NCI-H128 (cell line): Measurements from ENCODE around the gene TRMT11.
"Not testable (repeated sequence)": the region's sequence is repeated elsewhere in the genome, so short reads cannot be mapped to it uniquely, and the experiment has no call there.

Experiments used
- DNase-seq: peaks from one replicate; lab custom pipeline; 2025; ENCODE audit not compliant: unreplicated experiment; lab: John Stamatoyannopoulos, UW

TRMT11 gene

DNA sequence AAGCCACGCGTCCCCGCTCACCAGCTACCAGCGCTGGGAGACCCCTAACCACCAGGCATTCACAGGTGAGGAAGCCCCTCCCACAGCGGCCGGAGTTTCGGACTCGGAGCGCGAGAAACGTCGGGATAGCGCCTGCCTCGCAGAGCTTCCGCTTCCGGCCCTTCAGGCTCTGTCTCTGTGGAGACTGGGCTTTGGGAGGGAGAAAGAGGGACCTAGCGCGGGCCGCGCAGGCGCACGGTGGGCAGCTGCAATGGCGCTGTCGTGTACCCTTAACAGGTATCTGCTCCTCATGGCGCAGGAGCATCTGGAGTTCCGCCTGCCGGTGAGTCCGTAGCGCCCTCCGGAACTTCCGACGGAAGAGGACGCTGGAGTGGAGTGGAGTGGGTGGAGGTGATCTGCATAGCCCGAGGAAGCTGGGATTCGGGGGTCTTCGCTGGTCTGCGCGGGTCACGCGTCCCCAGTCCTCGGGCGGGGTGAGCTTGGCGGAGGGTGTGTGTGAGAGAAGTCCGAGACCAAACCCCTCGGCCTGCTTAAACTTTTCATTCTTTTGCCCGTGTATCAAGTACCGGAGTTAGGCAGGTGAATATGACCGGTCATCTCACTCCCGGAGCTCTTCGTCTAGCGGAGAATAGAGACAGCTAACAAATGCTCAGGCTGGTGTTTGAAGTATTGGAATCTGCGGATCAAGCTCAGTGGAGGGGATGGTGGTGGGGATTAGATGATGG, at the start of gene TRMT11:
Gene TRMT11, plus strand, starts transcription at position 240 of the 725 bp plus-strand sequence. Its CDS starts 11 bp downstream, at position 251.
- peak; percentile 79 for DNase-seq

DNA sequence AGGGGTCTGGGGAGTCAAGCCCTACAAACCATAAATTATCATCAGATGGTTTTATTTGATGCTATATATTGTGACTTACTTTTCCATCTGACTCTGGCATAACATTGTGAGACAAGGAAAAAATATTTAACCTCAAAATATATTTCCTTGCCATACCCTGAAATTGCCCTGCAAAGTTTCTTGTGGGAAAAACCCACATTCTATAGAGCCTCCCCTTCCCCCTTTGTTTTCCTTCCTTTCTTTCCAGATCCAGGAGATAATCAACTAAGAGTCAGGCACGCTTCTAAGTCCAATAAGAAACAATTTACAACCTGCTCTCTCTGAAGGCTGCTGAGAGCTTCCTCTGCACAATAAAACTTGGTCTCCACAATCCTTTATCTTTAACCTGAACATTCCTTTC, 47.3 kb upstream of the TRMT11 start:
- no peak for DNase-seq

DNA sequence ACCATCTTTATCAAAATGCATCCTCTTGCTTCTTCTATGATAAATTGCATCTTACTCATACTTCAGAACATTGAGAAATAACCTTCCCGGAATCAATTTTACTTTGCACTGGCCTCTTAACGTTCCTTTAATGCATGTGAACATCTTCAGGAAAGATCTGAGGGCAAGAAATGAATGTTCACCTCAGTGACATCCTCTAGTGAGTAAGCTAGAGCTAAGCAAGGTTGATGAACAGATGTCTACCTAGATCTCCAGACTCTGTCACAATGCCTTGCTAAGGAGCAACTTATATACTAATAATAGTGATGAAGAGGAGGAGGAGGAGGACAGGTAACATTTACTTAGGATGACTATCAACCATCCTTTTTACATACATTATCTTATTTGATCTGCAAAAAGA, 46.5 kb upstream of the TRMT11 start:
- no peak for DNase-seq

DNA sequence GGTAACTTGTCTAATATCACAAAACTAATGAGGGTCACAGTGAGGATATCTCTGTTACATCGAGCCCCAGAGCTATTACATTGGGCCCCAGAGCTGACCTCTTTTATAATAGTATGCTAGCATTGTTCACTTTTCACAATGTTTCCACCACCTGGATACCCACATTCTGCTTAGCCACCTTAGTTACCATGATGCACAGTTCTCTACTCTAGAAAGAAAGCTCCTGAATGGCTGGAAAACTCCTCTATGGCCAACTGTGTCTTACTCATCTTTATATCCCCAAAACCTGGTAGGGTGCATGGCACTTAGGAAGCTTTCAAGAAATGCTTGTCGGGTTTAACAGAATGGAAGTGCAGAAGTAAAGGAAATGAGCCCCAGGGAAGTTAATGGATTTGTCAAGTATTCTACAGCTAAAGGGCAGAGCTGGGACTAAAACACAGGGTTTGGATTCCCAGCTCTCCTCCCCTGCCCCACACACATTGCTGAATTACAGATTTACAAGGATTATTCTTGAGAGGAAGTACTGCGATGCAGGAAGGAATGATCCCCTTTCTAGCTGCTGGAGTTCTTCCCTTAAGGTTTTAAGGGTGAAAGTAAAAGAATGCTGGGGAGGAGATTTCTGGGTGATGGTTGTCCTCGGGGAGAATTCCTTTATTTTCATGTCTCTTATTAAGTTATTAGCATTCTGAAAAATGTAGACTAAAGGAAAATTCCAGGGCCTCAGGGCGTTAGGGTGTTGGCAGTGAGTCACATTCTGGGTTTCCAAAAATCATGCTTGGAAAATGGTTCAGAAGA, 45.9 kb upstream of the TRMT11 start:
- no peak for DNase-seq

DNA sequence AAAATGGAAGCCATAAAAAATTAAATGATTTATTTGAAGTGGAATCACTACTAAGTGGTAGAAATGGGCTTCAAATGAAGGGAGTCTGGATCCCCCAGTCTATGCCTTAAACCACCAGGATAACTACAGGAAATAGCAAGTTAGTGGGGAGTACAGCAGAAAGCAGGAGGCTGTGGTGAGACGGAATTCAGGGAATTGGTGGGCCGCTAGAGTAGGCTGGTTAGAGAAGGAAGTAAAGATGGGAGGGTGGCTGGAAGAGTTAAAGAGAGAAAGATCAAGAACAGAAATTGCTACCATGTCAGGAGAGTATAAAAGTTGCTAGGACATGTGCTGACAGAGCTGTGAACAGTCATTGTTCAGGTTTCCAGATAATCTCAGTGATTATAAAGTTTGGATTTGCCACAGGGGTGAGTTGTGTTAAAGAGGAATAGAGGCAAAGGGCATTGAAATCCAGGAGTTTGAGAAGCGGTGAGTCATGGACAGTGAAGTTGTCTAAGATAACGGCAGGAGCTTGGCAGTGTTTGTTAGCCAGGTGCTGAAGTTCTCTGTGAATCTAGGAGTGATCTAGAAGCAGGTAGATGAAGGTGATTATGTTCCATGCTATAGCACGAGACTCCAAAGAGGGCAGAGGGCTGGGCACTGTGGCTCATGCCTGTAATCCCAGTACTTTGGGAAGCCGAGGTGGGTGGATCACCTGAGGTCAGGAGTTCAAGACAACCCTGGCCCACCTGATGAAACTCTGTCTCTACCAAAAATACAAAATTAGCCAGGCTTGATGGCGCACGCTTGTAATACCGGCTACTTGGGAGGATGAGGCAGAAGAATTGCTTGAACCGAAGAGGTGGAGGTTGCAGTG, 43.4 kb upstream of the TRMT11 start:
- no peak for DNase-seq

DNA sequence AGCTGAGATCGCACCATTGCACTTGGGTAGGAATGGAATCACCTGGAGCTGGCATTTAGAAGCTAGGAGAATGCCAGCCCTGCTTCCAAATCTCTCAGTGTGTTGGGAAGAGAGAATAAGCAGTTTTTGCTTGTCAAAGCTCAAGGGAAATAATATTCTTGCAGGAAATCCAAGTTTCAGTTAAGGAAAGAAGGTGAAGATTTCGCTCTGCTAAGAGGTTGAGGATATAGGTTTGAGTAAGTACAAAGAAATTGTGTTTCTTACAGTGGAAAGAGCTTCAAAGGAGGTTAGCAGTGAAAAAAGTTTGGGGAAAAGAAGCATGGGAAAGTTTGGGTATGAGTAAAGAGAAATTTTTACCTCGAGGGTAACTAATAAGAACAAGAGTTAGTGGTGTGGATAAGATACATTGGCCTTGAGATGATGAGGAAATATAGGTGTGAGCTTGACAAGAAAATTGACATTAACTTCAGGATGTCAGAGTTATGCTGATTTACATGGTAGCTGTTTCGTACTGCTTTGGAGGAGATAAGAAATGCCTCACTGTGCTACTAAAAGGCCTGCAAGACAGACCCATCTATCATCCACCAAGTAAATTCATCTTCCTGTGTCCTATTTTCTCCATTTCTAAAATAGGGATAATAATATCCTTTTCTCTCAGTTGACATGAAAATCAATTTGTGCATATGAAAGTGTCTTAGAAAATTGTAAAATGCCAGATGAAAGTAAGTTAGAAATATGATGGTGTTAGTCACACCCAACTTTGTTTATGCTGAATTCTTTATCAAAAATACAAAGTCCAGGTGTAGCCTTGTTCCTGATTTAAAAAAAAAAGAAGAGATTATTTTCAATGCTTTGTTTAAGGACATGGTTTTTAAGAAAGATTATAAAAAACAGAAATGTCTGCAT, 42.6 kb upstream of the TRMT11 start:
- no peak for DNase-seq

DNA sequence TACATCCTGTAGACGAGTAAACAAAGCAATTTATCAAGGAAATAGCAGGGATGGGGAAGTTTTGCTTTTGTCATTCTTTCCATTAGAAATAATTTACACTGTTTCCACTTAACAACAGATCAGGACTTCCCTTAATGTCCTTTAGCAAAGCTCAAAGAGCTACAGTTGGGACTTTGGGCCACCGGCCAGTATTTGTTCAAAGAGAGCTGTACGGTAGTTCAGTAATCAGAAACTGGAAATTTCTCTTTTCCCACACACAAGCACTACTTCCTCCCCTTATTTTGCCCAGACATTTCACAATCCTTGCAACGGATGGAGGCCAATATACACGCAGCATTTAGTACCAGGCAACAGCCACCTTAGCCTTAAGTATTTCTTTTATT, 41.9 kb upstream of the TRMT11 start:
- no peak for DNase-seq

DNA sequence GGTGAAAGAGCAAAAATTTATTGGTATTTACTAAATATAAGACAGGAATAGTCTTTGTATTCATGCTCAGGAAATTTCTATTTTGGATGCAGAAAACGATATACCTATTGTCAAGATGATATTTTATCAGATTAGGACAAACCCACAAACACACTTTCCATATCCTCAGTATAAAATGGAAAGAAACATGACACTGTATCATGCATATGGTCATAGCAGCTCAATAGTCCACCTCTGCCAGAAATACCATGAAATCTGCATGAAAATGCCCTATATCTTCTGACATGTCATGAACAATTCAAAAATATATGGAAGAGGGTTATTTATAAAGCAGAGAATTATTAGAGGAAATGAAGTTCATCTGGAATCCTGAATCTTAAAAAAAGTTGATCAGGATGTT, 41.4 kb upstream of the TRMT11 start:
- no peak for DNase-seq

DNA sequence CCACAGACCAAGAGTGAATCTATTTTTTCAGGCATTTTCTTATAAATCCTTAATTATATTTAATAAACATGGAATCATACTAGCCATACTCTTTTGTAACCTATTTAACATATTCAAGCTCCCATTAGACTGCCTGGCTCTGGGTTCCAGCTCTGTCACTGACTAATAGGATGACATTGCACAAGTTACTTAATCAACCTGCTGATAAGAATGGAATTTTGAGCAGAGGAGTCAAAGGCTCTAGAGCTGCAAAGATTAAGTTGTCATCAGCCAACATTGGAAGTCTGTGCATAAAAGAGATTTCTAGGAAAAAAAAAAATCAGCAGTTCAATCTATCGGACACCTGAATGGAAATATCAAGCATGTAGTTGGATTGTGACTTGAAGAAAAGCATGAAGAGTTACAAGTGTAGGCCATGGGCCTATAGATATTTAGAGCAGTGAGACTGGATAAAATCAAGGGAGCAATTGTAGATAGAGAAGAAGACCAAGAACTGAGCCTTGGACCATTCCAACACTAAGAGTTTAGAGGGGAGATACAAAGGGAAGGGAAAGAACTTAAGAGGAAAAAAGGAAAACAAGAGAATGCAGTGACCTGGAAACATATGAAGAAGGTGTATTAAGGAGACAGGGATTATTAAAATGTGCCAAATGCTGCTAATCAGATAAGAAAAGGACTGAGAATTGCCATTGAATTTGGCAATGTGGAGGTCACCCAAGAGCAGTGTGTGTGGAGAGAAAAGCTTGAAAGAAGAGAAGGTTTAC, 40.8 kb upstream of the TRMT11 start:
- DNase-seq = no peak

DNA sequence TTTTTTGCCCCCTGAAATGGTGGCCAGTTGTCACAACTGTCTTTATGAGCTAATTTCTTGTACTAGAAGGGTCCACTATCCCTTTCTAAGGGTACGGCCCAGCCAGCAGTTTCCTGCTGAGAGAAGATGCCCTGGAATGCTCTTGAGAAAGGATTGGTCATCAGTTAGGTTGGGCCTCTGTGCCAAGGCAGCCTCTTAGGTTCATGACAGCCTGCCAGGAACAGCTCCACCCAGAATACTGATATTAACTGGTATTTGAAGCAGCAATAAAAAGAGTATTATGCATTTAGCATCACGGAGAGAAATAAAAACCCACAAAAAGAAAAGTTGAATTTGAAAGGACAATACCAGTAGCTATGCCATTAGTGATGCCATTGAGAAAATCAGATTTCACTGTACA, 38.7 kb upstream of the TRMT11 start:
- no peak for DNase-seq

DNA sequence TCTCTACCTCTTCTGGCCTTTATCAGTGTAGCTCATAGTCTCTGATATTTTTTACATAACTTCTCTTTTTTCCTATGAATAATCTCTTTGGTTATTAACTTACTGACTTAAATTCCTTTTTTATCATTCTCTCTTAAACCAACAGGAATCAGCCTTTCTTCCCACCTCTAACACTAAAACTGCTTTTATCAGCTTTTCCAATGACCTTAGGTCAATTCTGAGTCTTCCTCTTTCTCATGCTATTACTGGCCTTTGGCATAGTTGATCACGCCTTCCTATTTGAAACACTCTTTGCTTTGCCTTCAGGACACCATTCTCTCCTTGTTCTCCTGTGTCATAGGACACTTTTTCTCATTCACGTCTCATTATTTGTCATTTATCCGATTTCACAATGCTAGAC, 37.9 kb upstream of the TRMT11 start:
- no peak for DNase-seq

DNA sequence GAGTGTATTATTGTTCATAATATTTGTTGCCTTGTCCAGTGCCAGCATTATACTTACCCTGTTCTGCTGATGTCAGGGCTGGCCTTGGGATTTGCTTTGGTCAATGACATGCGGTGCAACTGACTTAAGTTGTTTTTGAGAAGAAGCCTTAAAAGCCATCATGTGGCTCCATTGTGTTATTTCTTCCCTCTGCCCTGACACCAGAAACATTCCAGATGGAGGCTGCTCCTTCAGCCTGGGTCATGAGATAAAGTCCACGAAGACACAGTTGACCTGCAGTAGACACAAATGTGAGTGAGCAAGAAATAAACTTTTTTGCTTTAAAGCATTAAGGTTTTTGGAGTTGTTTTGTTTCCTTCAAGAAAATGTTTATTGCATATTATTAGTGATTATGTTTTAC, 37.3 kb upstream of the TRMT11 start:
- DNase-seq = no peak

DNA sequence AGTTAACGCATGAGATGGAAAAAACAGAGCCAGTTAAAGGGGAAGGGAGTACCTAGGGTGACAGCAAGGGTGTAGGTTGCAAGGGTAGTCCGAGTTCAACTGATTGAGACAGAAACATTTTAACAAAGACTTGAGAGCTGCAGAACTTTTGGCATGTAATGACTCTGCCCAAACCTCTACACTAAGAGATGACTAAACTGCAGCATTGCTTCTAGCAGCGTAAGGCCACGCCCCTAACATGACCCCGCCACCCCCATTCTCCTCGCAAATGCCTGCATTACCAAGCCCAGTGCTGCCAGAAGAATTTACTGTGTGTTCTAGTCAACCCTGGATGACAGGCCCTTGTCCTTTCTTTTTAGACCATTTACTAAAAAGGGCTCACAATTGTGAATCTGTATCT, 36.0 kb upstream of the TRMT11 start:
- DNase-seq = no peak

DNA sequence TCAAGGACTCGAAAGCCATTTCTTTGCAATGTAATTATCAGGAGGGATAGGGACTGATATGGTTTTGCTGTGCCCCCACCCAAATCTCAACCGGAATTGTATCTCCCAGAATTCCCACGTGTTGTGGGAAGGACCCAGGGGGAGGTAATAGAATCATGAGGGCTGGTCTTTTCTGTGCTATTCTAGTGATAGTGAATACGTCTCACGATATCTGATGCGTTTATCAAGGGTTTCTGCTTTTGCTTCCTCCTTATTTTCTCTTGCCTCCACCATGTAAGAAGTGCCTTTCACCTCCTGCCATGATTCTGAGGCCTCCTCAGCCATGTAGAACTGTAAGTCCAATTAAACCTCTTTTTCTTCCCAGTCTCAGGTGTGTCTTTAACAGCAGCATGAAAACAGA, 35.6 kb upstream of the TRMT11 start:
- DNase-seq = not testable (repeated sequence)

DNA sequence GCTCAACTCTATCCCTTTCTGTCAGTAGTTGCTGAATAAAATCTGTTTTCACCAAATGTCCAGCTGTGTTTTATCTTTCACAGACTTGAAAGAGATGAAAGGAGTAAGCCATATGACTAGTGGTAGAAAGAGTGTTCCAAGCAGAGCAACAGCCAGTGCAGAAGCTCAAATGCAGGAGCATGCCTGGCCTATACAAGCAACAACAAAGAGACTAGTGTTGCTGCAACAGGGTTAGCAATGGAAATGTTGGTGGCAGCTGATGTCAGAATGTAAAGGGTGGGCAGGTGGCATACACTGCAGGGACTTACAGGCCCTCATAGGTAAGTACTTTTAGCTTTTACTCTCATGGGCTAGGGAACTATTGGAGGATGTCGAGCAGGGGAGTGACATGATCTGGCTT, 35.0 kb upstream of the TRMT11 start:
- DNase-seq = no peak

DNA sequence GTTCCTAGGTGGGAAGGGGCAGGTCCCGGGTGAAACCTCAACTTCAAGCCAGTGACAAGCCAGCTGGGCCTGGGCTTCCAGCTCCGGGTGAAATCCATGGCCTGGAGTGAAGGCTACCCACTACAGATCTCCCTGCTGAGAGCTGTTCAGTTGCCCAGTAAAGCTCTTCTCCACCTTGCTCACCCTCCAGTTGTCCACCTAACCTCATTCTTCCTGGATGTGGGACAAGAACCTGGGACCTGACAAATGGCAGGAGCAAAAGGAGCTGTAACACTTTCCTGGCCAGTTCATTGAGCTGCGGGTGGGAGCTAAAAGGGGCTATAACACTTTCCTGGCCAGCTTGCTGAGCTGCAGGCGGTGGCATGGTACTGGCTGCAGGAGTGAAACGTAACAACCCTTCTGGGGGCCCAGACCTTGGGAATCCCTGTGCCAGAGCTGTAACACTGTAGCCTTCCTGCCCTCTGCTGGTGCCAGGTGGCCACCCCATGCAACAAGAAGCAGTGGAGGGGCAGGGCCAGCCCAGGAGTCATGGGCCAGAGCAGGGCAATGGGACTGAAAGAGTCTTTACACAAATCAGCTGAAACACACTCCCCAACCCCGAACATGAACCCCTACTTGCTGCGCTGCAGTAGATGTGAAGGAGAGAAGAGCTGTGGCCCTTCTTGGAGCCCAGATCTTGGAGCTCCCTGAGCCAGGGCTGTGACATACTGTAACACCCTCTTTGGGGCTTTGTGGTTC, 33.4 kb upstream of the TRMT11 start:
- no peak for DNase-seq

DNA sequence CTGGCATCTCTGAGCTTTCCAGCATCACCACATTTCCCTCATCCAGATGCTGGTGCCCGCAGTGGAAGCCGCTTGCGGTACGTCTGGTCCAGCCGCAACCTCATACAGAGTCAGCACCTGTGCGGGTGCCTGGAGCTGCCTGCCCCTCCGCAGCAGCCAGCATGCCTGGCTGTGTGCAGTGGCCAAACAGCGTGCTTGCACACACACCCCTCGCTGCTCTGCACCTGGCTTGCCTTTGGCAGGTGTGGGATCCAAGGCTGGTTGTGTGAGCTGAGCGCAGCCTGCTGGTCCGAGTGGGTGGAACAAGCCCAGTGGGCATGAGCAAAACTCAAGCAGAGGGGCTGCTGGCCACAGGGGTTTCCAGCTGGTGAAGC, 32.9 kb upstream of the TRMT11 start:
- DNase-seq = peak; percentile 81

DNA sequence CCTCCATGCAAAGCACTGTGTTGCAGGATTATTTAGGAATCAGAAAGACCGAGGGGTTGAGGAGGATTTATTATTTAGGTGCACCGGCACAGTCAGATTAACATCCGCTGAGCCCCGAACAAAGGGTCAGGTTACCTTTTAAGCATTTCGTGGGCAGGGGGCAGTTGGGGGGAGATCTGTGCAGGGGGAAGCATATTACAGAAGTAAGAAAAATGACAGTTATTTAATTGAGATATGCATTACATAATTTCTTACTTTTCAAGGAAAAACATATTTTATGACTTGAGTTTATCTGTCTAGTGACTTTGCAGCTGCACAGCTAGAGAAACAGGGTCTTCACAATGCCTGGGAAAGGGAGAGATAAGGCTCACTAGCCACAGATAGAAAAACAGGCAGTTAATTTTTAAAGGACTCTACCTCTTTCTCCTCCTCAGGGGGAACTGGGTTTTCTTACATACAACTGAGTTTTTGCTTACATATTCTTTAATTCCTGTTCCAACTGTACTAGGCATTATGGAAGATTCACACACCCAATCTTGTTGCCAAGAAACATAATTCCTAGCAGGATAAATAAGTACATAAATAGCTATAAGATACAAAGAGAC, 31.5 kb upstream of the TRMT11 start:
- DNase-seq = no peak

DNA sequence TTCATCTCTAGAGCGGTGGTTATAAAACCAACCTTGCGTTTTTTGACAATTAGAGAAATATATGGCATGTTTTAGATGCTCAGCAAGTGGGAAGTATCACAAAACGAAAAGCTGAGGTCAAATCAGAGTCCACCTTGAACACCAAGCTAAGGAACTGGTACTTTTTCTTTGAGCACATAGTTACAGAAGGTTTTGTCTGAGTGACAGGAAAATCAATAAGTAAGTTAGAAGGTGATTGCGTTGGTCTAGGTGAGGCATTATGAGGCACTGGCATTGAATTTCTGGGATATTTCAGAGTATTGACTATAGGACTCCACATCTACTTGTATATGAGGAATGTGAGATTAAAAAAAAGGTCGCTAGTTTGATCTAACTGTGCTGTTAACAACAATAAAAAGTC, 30.4 kb upstream of the TRMT11 start:
- no peak for DNase-seq
